Mesothelial cell of epicardium (in vitro differentiated cells): ENCODE results near the gene HNRNPU. TPM values are rescaled to one million over a fixed set of nuclear protein-coding genes. Genes with fewer than 3 reads are reported as not detected.

Source experiments
- DNase-seq, 2 experiments: peaks; one replicate each; pipeline ENCODE4 v3.0.0; 2021; ENCODE audit warnings: low spot score in 2 of 2; ENCODE audit not compliant: unreplicated experiment in 2 of 2
- H3K27ac Mint-ChIP-seq: 2 replicates; pipeline ENCODE4 v1.8.0; 2021; ENCODE audit warnings: mixed read lengths
- H3K27me3 Mint-ChIP-seq: 2 replicates; pipeline ENCODE4 v1.8.0; 2021; ENCODE audit warnings: low read depth, mixed read lengths
- H3K36me3 Mint-ChIP-seq: 2 replicates; pipeline ENCODE4 v1.8.0; 2021; ENCODE audit warnings: mixed read lengths
- H3K4me1 Mint-ChIP-seq: 2 replicates; pipeline ENCODE4 v1.8.0; 2021; ENCODE audit warnings: mixed read lengths
- H3K4me3 Mint-ChIP-seq: 2 replicates; pipeline ENCODE4 v1.8.0; 2021; ENCODE audit warnings: mild to moderate bottlenecking, moderate library complexity, mixed read lengths
- H3K9me3 Mint-ChIP-seq: 2 replicates; pipeline ENCODE4 v1.8.0; 2021; ENCODE audit warnings: mixed read lengths
- CTCF ChIP-seq: fragments of 200-600 bp; sonication (generic); IDR thresholded peaks from one replicate; pipeline ENCODE4 v1.5.0; 2021; ENCODE audit warnings: antibody characterized with exemption; ENCODE audit not compliant: unreplicated experiment
- total RNA-seq: library from RNA; stranded (reverse); gene quantifications from 3 replicates; pipeline ENCODE4 v1.2.1, GENCODE V29; 2021

Gene HNRNPU
- total RNA-seq, 1 donor from 2014 or later = 424 TPM

- no peaks in the 10 kb centered on the region for H3K36me3 Mint-ChIP-seq
- H3K4me3 Mint-ChIP-seq = no peak overlapping the region
- TF ChIP-seq CTCF = no peak
- no peak for DNase-seq
- no peaks in the 10 kb centered on the region for H3K27me3 Mint-ChIP-seq
- H3K27ac Mint-ChIP-seq = no peak overlapping the region
- no peaks in the 10 kb centered on the region for H3K4me1 Mint-ChIP-seq
- no peaks in the 10 kb centered on the region for H3K9me3 Mint-ChIP-seq
Measured at GRCh38 chr1:244876228-244876910, 12.0 kb upstream of the HNRNPU start.

- no peaks in the 10 kb centered on the region for H3K27me3 Mint-ChIP-seq
- H3K4me3 Mint-ChIP-seq = no peak overlapping the region
- H3K9me3 Mint-ChIP-seq = no peaks in the 10 kb centered on the region
- no peak for DNase-seq
- no peak for TF ChIP-seq CTCF
- H3K36me3 Mint-ChIP-seq = no peaks in the 10 kb centered on the region
- H3K27ac Mint-ChIP-seq = no peak overlapping the region
- no peaks in the 10 kb centered on the region for H3K4me1 Mint-ChIP-seq
Measured at GRCh38 chr1:244874974-244875579, 10.7 kb upstream of the HNRNPU start.

GRCh38 chr1:244869950-244870349 lies 5.6 kb upstream of the HNRNPU start:
- Mint-ChIP-seq H3K9me3 (no peaks in the 10 kb centered on the region), H3K4me3 (no peak overlapping the region), H3K27ac (no peak overlapping the region), H3K4me1 (peaks cover 19% of the 10 kb centered on the region), H3K36me3 (no peaks in the 10 kb centered on the region), H3K27me3 (no peaks in the 10 kb centered on the region)
- no peak for DNase-seq
- no peak for TF ChIP-seq CTCF

- no peak for TF ChIP-seq CTCF
- DNase-seq = no peak
- Mint-ChIP-seq H3K4me3 (no peak overlapping the region), H3K9me3 (no peaks in the 10 kb centered on the region), H3K36me3 (no peaks in the 10 kb centered on the region), H3K27ac (no peak overlapping the region), H3K4me1 (peaks cover 21% of the 10 kb centered on the region), H3K27me3 (no peaks in the 10 kb centered on the region)
Measured at GRCh38 chr1:244869364-244869827, 5.1 kb upstream of the HNRNPU start.

GRCh38 chr1:244868484-244869363 lies 4.4 kb upstream of the HNRNPU start:
- Mint-ChIP-seq H3K36me3 (no peaks in the 10 kb centered on the region), H3K4me3 (no peak overlapping the region), H3K27ac (no peak overlapping the region), H3K9me3 (no peaks in the 10 kb centered on the region), H3K4me1 (peaks cover 21% of the 10 kb centered on the region), H3K27me3 (no peaks in the 10 kb centered on the region)
- DNase-seq = no peak
- TF ChIP-seq CTCF = no peak
